HCT116 (cell line): ENCODE measurements around the gene ARSI. TPM values are rescaled to one million over a fixed set of nuclear protein-coding genes. Genes with fewer than 3 reads are reported as not detected.
A peak's percentile ranks its signal among the peaks of the same experiment; 100 is the strongest.

Experiments
- ATAC-seq: fragments of 200-7000 bp; cut with Tn5 transposase; 2 replicates; pipeline ENCODE4 v1.9.1; 2020; ENCODE audit warnings: mild to moderate bottlenecking, moderate library complexity
- BruUV-seq: library from RNA; stranded (reverse); fragments of 400-500 nt; replicated peaks from 2 replicates; lab custom pipeline; 2021; lab: Mats Ljungman, UMichigan
- CTCF ChIA-PET: fragments of 300-600 bp; sonication (Branson Sonifier 250); formaldehyde crosslinking; loops from one replicate; lab custom pipeline; 2021; ENCODE audit warnings: antibody characterized with exemption; lab: Charles Lee
- POLR2A ChIA-PET: fragments of 300-600, 350-600 bp; sonication (Branson Sonifier 250); formaldehyde crosslinking; loops from one replicate; lab custom pipeline; 2021; ENCODE audit warnings: antibody characterized with exemption; lab: Charles Lee
- RAD21 ChIA-PET, 2 experiments: fragments of 300-600 bp; sonication (Branson Sonifier 250); formaldehyde crosslinking; loops; one replicate each; lab custom pipeline; 2023; ENCODE audit warnings: low total read pairs in 2 of 2; ENCODE audit not compliant: uncharacterized antibody in 2 of 2, unreplicated experiment in 2 of 2, low non-redundant PET in 1 of 2; lab: Charles Lee
- DNase-seq: peaks from one replicate; pipeline ENCODE4 v3.0.0-alpha.2; 2010; ENCODE audit warnings: low read depth, low spot score
- H2AFZ ChIP-seq: fragments of 200-600 bp; shearing (Covaris generic), sonication (generic); 2 replicates; pipeline ENCODE4 v1.6.1; 2017; ENCODE audit warnings: low read depth, mixed run types, mixed read lengths, antibody characterized with exemption, low read length; ENCODE audit not compliant: poor library complexity, severe bottlenecking
- H3K27ac ChIP-seq: 2 replicates; pipeline ENCODE4 v1.5.1; 2012; ENCODE audit warnings: low read depth, low read length
- H3K27me3 ChIP-seq: fragments of 200-600 bp; sonication (generic); 2 replicates; pipeline ENCODE4 v1.6.1; 2016; ENCODE audit warnings: mixed run types, low read length, mixed read lengths; ENCODE audit not compliant: insufficient read depth
- H3K36me3 ChIP-seq, 2 experiments: fragments of 200-500 bp in 1 of 2; fragments of 200-600 bp in 1 of 2; sonication (Bioruptor generic) in 1 of 2; sonication (generic) in 1 of 2; 2 replicates each; pipeline versions ENCODE4 v1.5.1 to v1.6.1; 2014 to 2016; ENCODE audit warnings: low read length in 2 of 2, inconsistent platforms in 1 of 2, mixed read lengths in 1 of 2, mixed run types in 1 of 2; ENCODE audit not compliant: insufficient read depth in 2 of 2, control insufficient read depth in 1 of 2
- H3K4me1 ChIP-seq, 2 experiments: fragments of 200-600 bp in 1 of 2; sonication (generic) in 1 of 2; 2 replicates each; pipeline versions ENCODE4 v1.5.1 to v1.6.1; 2012 to 2017; ENCODE audit warnings: low read length in 2 of 2, inconsistent platforms in 1 of 2, mild to moderate bottlenecking in 1 of 2, mixed read lengths in 1 of 2, mixed run types in 1 of 2, moderate library complexity in 1 of 2; ENCODE audit not compliant: insufficient read depth in 2 of 2, control insufficient read depth in 1 of 2
- H3K4me2 ChIP-seq: fragments of 200-600 bp; sonication (generic); 2 replicates; pipeline ENCODE4 v1.6.1; 2017; ENCODE audit warnings: mixed run types, low read length, mixed read lengths
- H3K4me3 ChIP-seq, 2 experiments: fragments of 200-600 bp in 1 of 2; sonication (generic) in 1 of 2; replicated peaks in 1 of 2; 2 replicates each; pipeline ENCODE4 v1.5.1; 2011 to 2016; ENCODE audit warnings: low read length in 2 of 2, control low read depth in 1 of 2, low read depth in 1 of 2, mild to moderate bottlenecking in 1 of 2, mixed read lengths in 1 of 2, mixed run types in 1 of 2
- H3K79me2 ChIP-seq: fragments of 200-600 bp; sonication (generic); 2 replicates; pipeline ENCODE4 v1.6.1; 2017; ENCODE audit warnings: mild to moderate bottlenecking, mixed run types, low read length, moderate library complexity, mixed read lengths; ENCODE audit not compliant: insufficient read depth
- H3K9ac ChIP-seq: fragments of 200-600 bp; sonication (generic); 2 replicates; pipeline ENCODE4 v1.6.1; 2016; ENCODE audit warnings: low read length, mixed read lengths
- H3K9me2 ChIP-seq: fragments of 200-600 bp; sonication (generic), shearing (Covaris generic); 2 replicates; pipeline ENCODE4 v1.6.1; 2017; ENCODE audit warnings: mixed run types, mild to moderate bottlenecking, moderate library complexity; ENCODE audit not compliant: insufficient read depth
- H3K9me3 ChIP-seq, 2 experiments: fragments of 200-500 bp in 1 of 2; fragments of 200-600 bp in 1 of 2; sonication (Bioruptor generic) in 1 of 2; sonication (generic) in 1 of 2; 2 replicates each; pipeline ENCODE4 v1.6.1; 2014 to 2017; ENCODE audit warnings: low read length in 2 of 2, mixed read lengths in 2 of 2, inconsistent platforms in 1 of 2, low read depth in 1 of 2, mild to moderate bottlenecking in 1 of 2, mixed run types in 1 of 2, moderate library complexity in 1 of 2; ENCODE audit not compliant: control insufficient read depth in 1 of 2, insufficient read depth in 1 of 2
- H4K20me1 ChIP-seq: fragments of 200-600 bp; sonication (generic), shearing (Covaris generic); 2 replicates; pipeline ENCODE4 v1.6.1; 2017; ENCODE audit warnings: mixed run types, mild to moderate bottlenecking, moderate library complexity; ENCODE audit not compliant: insufficient read depth
- EZH2 ChIP-seq: fragments of 200-600 bp; sonication (generic); IDR thresholded peaks from 2 replicates; pipeline ENCODE4 v1.6.1; 2017; ENCODE audit warnings: antibody characterized with exemption, mixed run types
- JUND ChIP-seq: IDR thresholded peaks from 2 replicates; pipeline ENCODE4 v1.6.1; 2012
- POLR2A ChIP-seq: IDR thresholded peaks from 2 replicates; pipeline ENCODE4 v1.7.0; 2011; ENCODE audit warnings: borderline replicate concordance; ENCODE audit not compliant: insufficient read depth, insufficient read length; ENCODE audit errors: extremely low read depth
- RAD21 ChIP-seq: IDR thresholded peaks from 2 replicates; pipeline ENCODE4 v1.6.1; 2012; ENCODE audit warnings: low read depth, mild to moderate bottlenecking
- REST ChIP-seq: IDR thresholded peaks from 2 replicates; pipeline ENCODE4 v1.6.1; 2012; ENCODE audit warnings: low read depth
- SP1 ChIP-seq: IDR thresholded peaks from 2 replicates; pipeline ENCODE4 v1.6.1; 2012; ENCODE audit warnings: low read depth
- SRF ChIP-seq: IDR thresholded peaks from 2 replicates; pipeline ENCODE4 v1.6.1; 2012; ENCODE audit warnings: low read depth
- TCF7L2 ChIP-seq: IDR thresholded peaks from 2 replicates; pipeline ENCODE4 v1.7.0; 2011; ENCODE audit warnings: borderline replicate concordance, inconsistent platforms; ENCODE audit not compliant: insufficient read depth, insufficient read length; ENCODE audit errors: extremely low read depth
- YY1 ChIP-seq: IDR thresholded peaks from 2 replicates; pipeline ENCODE4 v1.6.1; 2011; ENCODE audit warnings: low read length, low read depth, moderate library complexity, mild to moderate bottlenecking; ENCODE audit not compliant: insufficient replicate concordance; ENCODE audit errors: extremely low read depth
- intact Hi-C: fragments of 100-400 bp; cut with micrococcal nuclease; formaldehyde crosslinking; loops from 2 replicates; pipeline ENCODE4 v1.10.0; 2022
- total RNA-seq: library from RNA; stranded (reverse); gene quantifications from one replicate; pipeline ENCODE4 v1.2.1, GENCODE V29; 2021; ENCODE audit not compliant: unreplicated experiment
- TF ChIP-seq, protein P1 (sequence below): IDR thresholded peaks from 2 replicates; pipeline ENCODE4 v1.6.1; 2011; ENCODE audit warnings: mild to moderate bottlenecking, low read length, moderate library complexity; ENCODE audit not compliant: insufficient replicate concordance; ENCODE audit errors: extremely low read depth
- TF ChIP-seq, protein P2 (sequence below): IDR thresholded peaks from 2 replicates; pipeline ENCODE4 v1.6.1; 2012

Gene ARSI
- total RNA-seq, 1 experiment from 2014 or later: 0.07 TPM

- ChIA-PET RAD21 (no interaction called here), POLR2A (interaction anchor here (1.6 kb wide), 1 partner anchor 57 kb away, joined by 3 read pairs; no protein-coding TSS in a partner anchor), CTCF (interaction anchor here (1.2 kb wide), 1 partner anchor 56 kb away, joined by 4 read pairs; no protein-coding TSS in a partner anchor)
- H3K9me3 ChIP-seq: no peaks in the 10 kb centered on the region
- no peak overlapping the region for H3K4me3 ChIP-seq
- no peaks in the 10 kb centered on the region for H4K20me1 ChIP-seq
- H3K4me1 ChIP-seq: peaks cover 8 to 11% of the 10 kb centered on the region in 2 experiments; a peak in 3 of 4 replicates
- H2AFZ ChIP-seq: no peak overlapping the region
- 0 out of 2 replicates have a peak, but pooled peaks cover 3% of the 10 kb centered on the region for H3K27me3 ChIP-seq
- no peak for ATAC-seq
- TF ChIP-seq, protein P1, sequence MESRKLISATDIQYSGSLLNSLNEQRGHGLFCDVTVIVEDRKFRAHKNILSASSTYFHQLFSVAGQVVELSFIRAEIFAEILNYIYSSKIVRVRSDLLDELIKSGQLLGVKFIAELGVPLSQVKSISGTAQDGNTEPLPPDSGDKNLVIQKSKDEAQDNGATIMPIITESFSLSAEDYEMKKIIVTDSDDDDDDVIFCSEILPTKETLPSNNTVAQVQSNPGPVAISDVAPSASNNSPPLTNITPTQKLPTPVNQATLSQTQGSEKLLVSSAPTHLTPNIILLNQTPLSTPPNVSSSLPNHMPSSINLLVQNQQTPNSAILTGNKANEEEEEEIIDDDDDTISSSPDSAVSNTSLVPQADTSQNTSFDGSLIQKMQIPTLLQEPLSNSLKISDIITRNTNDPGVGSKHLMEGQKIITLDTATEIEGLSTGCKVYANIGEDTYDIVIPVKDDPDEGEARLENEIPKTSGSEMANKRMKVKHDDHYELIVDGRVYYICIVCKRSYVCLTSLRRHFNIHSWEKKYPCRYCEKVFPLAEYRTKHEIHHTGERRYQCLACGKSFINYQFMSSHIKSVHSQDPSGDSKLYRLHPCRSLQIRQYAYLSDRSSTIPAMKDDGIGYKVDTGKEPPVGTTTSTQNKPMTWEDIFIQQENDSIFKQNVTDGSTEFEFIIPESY: no peak
- TF ChIP-seq YY1 (no peak), POLR2A (no peak), RAD21 (no peak), TCF7L2 (no peak), REST (no peak), SRF (no peak), JUND (no peak), EZH2 (no peak), SP1 (no peak)
- TF ChIP-seq, protein P2, sequence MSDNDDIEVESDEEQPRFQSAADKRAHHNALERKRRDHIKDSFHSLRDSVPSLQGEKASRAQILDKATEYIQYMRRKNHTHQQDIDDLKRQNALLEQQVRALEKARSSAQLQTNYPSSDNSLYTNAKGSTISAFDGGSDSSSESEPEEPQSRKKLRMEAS: no peak
- peak overlapping the region; percentile 53 for H3K4me2 ChIP-seq
- no peaks in the 10 kb centered on the region for H3K36me3 ChIP-seq
- H3K79me2 ChIP-seq: no peaks in the 10 kb centered on the region
- no TSS peak for BruUV-seq
- no peak overlapping the region for H3K9ac ChIP-seq
- no peaks in the 10 kb centered on the region for H3K9me2 ChIP-seq
- H3K27ac ChIP-seq: no peak overlapping the region; the same call in 1 of the 2 replicates
- intact Hi-C loops: no loop called here
- DNase-seq: no peak
Observed at GRCh38 chr5:150294551-150295071, 8.1 kb downstream of the ARSI start.
